IMR-90 (cell line): ENCODE data around the gene ABHD18. TPM values are rescaled to one million over a fixed set of nuclear protein-coding genes. Genes with fewer than 3 reads are reported as not detected.

Source experiments
- ATAC-seq: fragments of 200-7000 bp; cut with Tn5 transposase; 2 replicates; pipeline ENCODE4 v1.9.1; 2020; ENCODE audit warnings: low read depth, mild to moderate bottlenecking, moderate library complexity
- BruUV-seq: library from RNA; stranded (reverse); fragments of 400-500 nt; replicated peaks from 2 replicates; lab custom pipeline; 2021; lab: Mats Ljungman, UMichigan
- CTCF ChIA-PET: fragments of 300-600 bp; formaldehyde crosslinking; extraction: SDS; loops from one replicate; lab custom pipeline; 2021; ENCODE audit warnings: antibody characterized with exemption; lab: Yijun Ruan, JAX
- POLR2A ChIA-PET: fragments of 300-600 bp; sonication (Branson Sonifier 250); formaldehyde crosslinking; loops from one replicate; lab custom pipeline; 2022; ENCODE audit warnings: antibody characterized with exemption; ENCODE audit not compliant: unreplicated experiment; lab: Charles Lee
- DNase-seq: peaks from one replicate; pipeline ENCODE4 v3.0.0; 2013
- H2AFZ ChIP-seq: replicated peaks from 2 replicates; pipeline ENCODE3; 2013; ENCODE audit warnings: low read length, mild to moderate bottlenecking; ENCODE audit not compliant: poor library complexity
- H2AK5ac ChIP-seq: 2 replicates; pipeline ENCODE4 v1.6.1; 2013; ENCODE audit warnings: low read depth, low read length, inconsistent platforms
- H2AK9ac ChIP-seq: replicated peaks from 2 replicates; pipeline ENCODE3; 2013; ENCODE audit warnings: mild to moderate bottlenecking, low read depth, low read length, moderate library complexity; ENCODE audit not compliant: poor library complexity
- H2BK120ac ChIP-seq: 2 replicates; pipeline ENCODE4 v1.6.1; 2013; ENCODE audit warnings: low read depth, low read length, inconsistent platforms
- H2BK15ac ChIP-seq: 3 replicates; pipeline ENCODE4 v1.6.1; 2013; ENCODE audit warnings: low read depth, low read length, inconsistent platforms
- H2BK20ac ChIP-seq: 2 replicates; pipeline ENCODE4 v1.6.1; 2013; ENCODE audit warnings: low read depth, mild to moderate bottlenecking, inconsistent platforms, low read length, moderate library complexity
- H2BK5ac ChIP-seq: 2 replicates; pipeline ENCODE4 v1.6.1; 2013; ENCODE audit warnings: mild to moderate bottlenecking, low read depth, low read length, inconsistent platforms; ENCODE audit not compliant: poor library complexity, severe bottlenecking
- H3K14ac ChIP-seq: replicated peaks from 2 replicates; pipeline ENCODE4 v1.6.1; 2013; ENCODE audit warnings: low read depth, low read length, inconsistent platforms
- H3K18ac ChIP-seq: 2 replicates; pipeline ENCODE4 v1.6.1; 2013; ENCODE audit warnings: low read depth, low read length, control low read depth
- H3K23ac ChIP-seq: 2 replicates; pipeline ENCODE4 v1.6.1; 2013; ENCODE audit warnings: low read depth, low read length, inconsistent platforms
- H3K27ac ChIP-seq: 2 replicates; pipeline ENCODE4 v1.5.1; 2013; ENCODE audit warnings: mild to moderate bottlenecking, control low read depth, low read length; ENCODE audit not compliant: insufficient read depth
- H3K27me3 ChIP-seq: 2 replicates; pipeline ENCODE4 v1.6.1; 2013; ENCODE audit warnings: low read length; ENCODE audit not compliant: control insufficient read depth, insufficient read depth
- H3K36me3 ChIP-seq: 2 replicates; pipeline ENCODE4 v1.6.1; 2013; ENCODE audit warnings: low read length, mixed read lengths; ENCODE audit not compliant: control insufficient read depth, insufficient read depth
- H3K4ac ChIP-seq: 2 replicates; pipeline ENCODE4 v1.6.1; 2013; ENCODE audit warnings: low read depth, low read length, inconsistent platforms
- H3K4me1 ChIP-seq: 2 replicates; pipeline ENCODE4 v1.6.1; 2013; ENCODE audit warnings: low read length, mixed read lengths; ENCODE audit not compliant: control insufficient read depth, insufficient read depth
- H3K4me2 ChIP-seq: 2 replicates; pipeline ENCODE4 v1.6.1; 2013; ENCODE audit warnings: low read depth, mild to moderate bottlenecking, control low read depth, low read length, moderate library complexity
- H3K4me3 ChIP-seq: 2 replicates; pipeline ENCODE4 v1.5.1; 2013; ENCODE audit warnings: low read depth, mild to moderate bottlenecking, control low read depth, low read length, moderate library complexity; ENCODE audit not compliant: insufficient read depth
- H3K56ac ChIP-seq: 2 replicates; pipeline ENCODE4 v1.6.1; 2013; ENCODE audit warnings: low read length, inconsistent platforms; ENCODE audit not compliant: insufficient read depth; ENCODE audit errors: extremely low read depth
- H3K79me1 ChIP-seq, 2 experiments: 2 replicates each; pipeline ENCODE4 v1.6.1; 2013; ENCODE audit warnings: low read length in 2 of 2, inconsistent platforms in 1 of 2, low read depth in 1 of 2
- H3K9ac ChIP-seq: 2 replicates; pipeline ENCODE4 v1.6.1; 2013; ENCODE audit warnings: low read depth, low read length, control low read depth
- H3K9me1 ChIP-seq: 2 replicates; pipeline ENCODE4 v1.6.1; 2013; ENCODE audit warnings: low read length, inconsistent platforms; ENCODE audit not compliant: insufficient read depth
- H3K9me3 ChIP-seq: 2 replicates; pipeline ENCODE4 v1.6.1; 2013; ENCODE audit warnings: low read length; ENCODE audit not compliant: control insufficient read depth, insufficient read depth
- H4K20me1 ChIP-seq: 2 replicates; pipeline ENCODE4 v1.6.1; 2013; ENCODE audit warnings: low read length, inconsistent platforms; ENCODE audit not compliant: insufficient read depth
- H4K5ac ChIP-seq: 2 replicates; pipeline ENCODE4 v1.6.1; 2013; ENCODE audit warnings: mild to moderate bottlenecking, low read depth, low read length, control low read depth
- H4K8ac ChIP-seq, 2 experiments: 2 replicates each; pipeline ENCODE4 v1.6.1; 2013; ENCODE audit warnings: low read depth in 2 of 2, low read length in 2 of 2, control low read depth in 1 of 2, inconsistent platforms in 1 of 2
- H4K91ac ChIP-seq: 2 replicates; pipeline ENCODE4 v1.6.1; 2013; ENCODE audit warnings: low read depth, low read length, inconsistent platforms; ENCODE audit not compliant: insufficient read depth
- CEBPB ChIP-seq: IDR thresholded peaks from 2 replicates; pipeline ENCODE4 v1.6.1; 2012; ENCODE audit warnings: low read depth, low read length, improper control_type of control experiment
- ELK1 ChIP-seq: fragments of 150-350 bp; IDR thresholded peaks from 2 replicates; pipeline ENCODE4 v1.6.1; 2016; ENCODE audit warnings: low read depth, mild to moderate bottlenecking, low read length, moderate library complexity, borderline replicate concordance
- MAFK ChIP-seq: IDR thresholded peaks from 2 replicates; pipeline ENCODE4 v1.6.1; 2012; ENCODE audit warnings: low read depth, low read length, improper control_type of control experiment
- MAZ ChIP-seq: IDR thresholded peaks from 2 replicates; pipeline ENCODE4 v1.6.1; 2012; ENCODE audit warnings: low read depth, mild to moderate bottlenecking, low read length, improper control_type of control experiment, moderate library complexity, borderline replicate concordance
- NFE2L2 ChIP-seq: fragments of 150-350 bp; IDR thresholded peaks from 2 replicates; pipeline ENCODE4 v1.6.1; 2016; ENCODE audit warnings: low read depth, mild to moderate bottlenecking, low read length
- RCOR1 ChIP-seq: IDR thresholded peaks from 2 replicates; pipeline ENCODE4 v1.6.1; 2012; ENCODE audit warnings: mild to moderate bottlenecking, low read length, improper control_type of control experiment; ENCODE audit not compliant: insufficient replicate concordance
- RFX5 ChIP-seq: IDR thresholded peaks from 2 replicates; pipeline ENCODE4 v1.8.0; 2012; ENCODE audit warnings: low read depth, mild to moderate bottlenecking, low read length, moderate library complexity
- SMC3 ChIP-seq: fragments of 150-350 bp; IDR thresholded peaks from 2 replicates; pipeline ENCODE4 v1.6.1; 2016; ENCODE audit warnings: low read depth, mild to moderate bottlenecking, antibody characterized with exemption, low read length, moderate library complexity
- USF2 ChIP-seq: fragments of 150-350 bp; IDR thresholded peaks from 2 replicates; pipeline ENCODE4 v1.6.1; 2017; ENCODE audit warnings: mild to moderate bottlenecking, antibody characterized with exemption, low read length, low read depth
- dilution Hi-C: fragments of 300-500 bp; cut with HindIII; formaldehyde crosslinking; loops from one replicate; pipeline ENCODE4 v1.14.3; 2018; ENCODE audit warnings: low sequenced_read_pairs; ENCODE audit not compliant: unreplicated experiment
- in situ Hi-C: fragments of 300-500 bp; cut with MboI; formaldehyde crosslinking; loops from 3 replicates; pipeline ENCODE4 v1.14.3; 2019; ENCODE audit warnings: low sequenced_read_pairs, inconsistent platforms, mixed read lengths
- intact Hi-C: fragments of 100-400 bp; cut with micrococcal nuclease; formaldehyde crosslinking; loops from 2 replicates; pipeline ENCODE4 v1.10.0; 2022
- polyA plus RNA-seq, 3 experiments: library from polyadenylated mRNA; depleted of rRNA; stranded (reverse); fragments of >200 nt; gene quantifications; 2 replicates each; pipeline ENCODE4 v1.2.3, GENCODE V29; 2012; ENCODE audit warnings: low replicate concordance in 1 of 3
- total RNA-seq: library from RNA; depleted of rRNA; stranded (reverse); fragments of >200 nt; gene quantifications from 2 replicates; pipeline ENCODE4 v1.2.3, GENCODE V29; 2012
- TF ChIP-seq, protein P1 (sequence below): conservative IDR thresholded peaks from 2 replicates; pipeline ENCODE4 v1.5.1; 2012; ENCODE audit warnings: mild to moderate bottlenecking, low read depth, low read length, improper control_type of control experiment

The ABHD18 gene
- total and polyA plus RNA-seq, 2 of the 4 experiments (the other 2 are of a cell fraction) = 2.4 to 4.3 TPM

GRCh38 chr4:127917151-127917550, 48.1 kb upstream of the ABHD18 start:
- Histone ChIP-seq H3K36me3 (peaks cover 8% of the 10 kb centered on the region), H4K20me1 (no peaks in the 10 kb centered on the region), H3K4me3 (no peak overlapping the region), H4K5ac (no peak overlapping the region), H3K4me2 (no peak overlapping the region), H3K18ac (no peak overlapping the region), H2BK5ac (no peak overlapping the region), H4K91ac (no peak overlapping the region), H2AK9ac (no peak overlapping the region), H3K9ac (no peak overlapping the region), H2BK15ac (no peak overlapping the region), H3K56ac (no peak overlapping the region), H3K27ac (no peak overlapping the region), H3K79me1 (no peaks in the 10 kb centered on the region), H3K27me3 (no peaks in the 10 kb centered on the region), H3K23ac (no peak overlapping the region), H2BK120ac (no peak overlapping the region), H2AFZ (no peak overlapping the region), H2AK5ac (no peak overlapping the region), H3K9me1 (no peaks in the 10 kb centered on the region; the same call in none of the 2 replicates), H3K4me1 (no peaks in the 10 kb centered on the region), H4K8ac (no peak overlapping the region), H3K4ac (no peak overlapping the region), H2BK20ac (no peak overlapping the region), H3K9me3 (no peaks in the 10 kb centered on the region), H3K14ac (no peak overlapping the region)
- ATAC-seq = no peak
- DNase-seq = no peak
- intact Hi-C loops = no loop called here
- dilution Hi-C loops = no loop called here
- in situ Hi-C loops = no loop called here
- ChIA-PET CTCF (no interaction called here), POLR2A (no interaction called here)
- TF ChIP-seq RCOR1 = no peak
- no peak for TF ChIP-seq SMC3
- no peak for TF ChIP-seq RFX5
- TF ChIP-seq MAZ = no peak
- TF ChIP-seq CEBPB = no peak
- TF ChIP-seq USF2 = no peak
- TF ChIP-seq MAFK = no peak
- no peak for TF ChIP-seq ELK1
- TF ChIP-seq, protein P1, sequence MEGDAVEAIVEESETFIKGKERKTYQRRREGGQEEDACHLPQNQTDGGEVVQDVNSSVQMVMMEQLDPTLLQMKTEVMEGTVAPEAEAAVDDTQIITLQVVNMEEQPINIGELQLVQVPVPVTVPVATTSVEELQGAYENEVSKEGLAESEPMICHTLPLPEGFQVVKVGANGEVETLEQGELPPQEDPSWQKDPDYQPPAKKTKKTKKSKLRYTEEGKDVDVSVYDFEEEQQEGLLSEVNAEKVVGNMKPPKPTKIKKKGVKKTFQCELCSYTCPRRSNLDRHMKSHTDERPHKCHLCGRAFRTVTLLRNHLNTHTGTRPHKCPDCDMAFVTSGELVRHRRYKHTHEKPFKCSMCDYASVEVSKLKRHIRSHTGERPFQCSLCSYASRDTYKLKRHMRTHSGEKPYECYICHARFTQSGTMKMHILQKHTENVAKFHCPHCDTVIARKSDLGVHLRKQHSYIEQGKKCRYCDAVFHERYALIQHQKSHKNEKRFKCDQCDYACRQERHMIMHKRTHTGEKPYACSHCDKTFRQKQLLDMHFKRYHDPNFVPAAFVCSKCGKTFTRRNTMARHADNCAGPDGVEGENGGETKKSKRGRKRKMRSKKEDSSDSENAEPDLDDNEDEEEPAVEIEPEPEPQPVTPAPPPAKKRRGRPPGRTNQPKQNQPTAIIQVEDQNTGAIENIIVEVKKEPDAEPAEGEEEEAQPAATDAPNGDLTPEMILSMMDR = no peak
- TF ChIP-seq NFE2L2 = no peak
- BruUV-seq = no TSS peak
